IMR-90 (cell line): ENCODE data around the gene COL23A1. TPM values are rescaled to one million over a fixed set of nuclear protein-coding genes. Genes with fewer than 3 reads are reported as not detected.

ENCODE experiments used
- ATAC-seq: fragments of 200-7000 bp; cut with Tn5 transposase; 2 replicates; pipeline ENCODE4 v1.9.1; 2020; ENCODE audit warnings: low read depth, mild to moderate bottlenecking, moderate library complexity
- BruUV-seq: library from RNA; stranded (reverse); fragments of 400-500 nt; replicated peaks from 2 replicates; lab custom pipeline; 2021; lab: Mats Ljungman, UMichigan
- CTCF ChIA-PET: fragments of 300-600 bp; formaldehyde crosslinking; extraction: SDS; loops from one replicate; lab custom pipeline; 2021; ENCODE audit warnings: antibody characterized with exemption; lab: Yijun Ruan, JAX
- POLR2A ChIA-PET: fragments of 300-600 bp; sonication (Branson Sonifier 250); formaldehyde crosslinking; loops from one replicate; lab custom pipeline; 2022; ENCODE audit warnings: antibody characterized with exemption; ENCODE audit not compliant: unreplicated experiment; lab: Charles Lee
- DNase-seq: peaks from one replicate; pipeline ENCODE4 v3.0.0; 2013
- H2AFZ ChIP-seq: replicated peaks from 2 replicates; pipeline ENCODE3; 2013; ENCODE audit warnings: low read length, mild to moderate bottlenecking; ENCODE audit not compliant: poor library complexity
- H2AK5ac ChIP-seq: 2 replicates; pipeline ENCODE4 v1.6.1; 2013; ENCODE audit warnings: low read depth, low read length, inconsistent platforms
- H2AK9ac ChIP-seq: replicated peaks from 2 replicates; pipeline ENCODE3; 2013; ENCODE audit warnings: mild to moderate bottlenecking, low read depth, low read length, moderate library complexity; ENCODE audit not compliant: poor library complexity
- H2BK120ac ChIP-seq: 2 replicates; pipeline ENCODE4 v1.6.1; 2013; ENCODE audit warnings: low read depth, low read length, inconsistent platforms
- H2BK15ac ChIP-seq: 3 replicates; pipeline ENCODE4 v1.6.1; 2013; ENCODE audit warnings: low read depth, low read length, inconsistent platforms
- H2BK20ac ChIP-seq: 2 replicates; pipeline ENCODE4 v1.6.1; 2013; ENCODE audit warnings: low read depth, mild to moderate bottlenecking, inconsistent platforms, low read length, moderate library complexity
- H2BK5ac ChIP-seq: 2 replicates; pipeline ENCODE4 v1.6.1; 2013; ENCODE audit warnings: mild to moderate bottlenecking, low read depth, low read length, inconsistent platforms; ENCODE audit not compliant: poor library complexity, severe bottlenecking
- H3K14ac ChIP-seq: replicated peaks from 2 replicates; pipeline ENCODE4 v1.6.1; 2013; ENCODE audit warnings: low read depth, low read length, inconsistent platforms
- H3K18ac ChIP-seq: 2 replicates; pipeline ENCODE4 v1.6.1; 2013; ENCODE audit warnings: low read depth, low read length, control low read depth
- H3K23ac ChIP-seq: 2 replicates; pipeline ENCODE4 v1.6.1; 2013; ENCODE audit warnings: low read depth, low read length, inconsistent platforms
- H3K27ac ChIP-seq: 2 replicates; pipeline ENCODE4 v1.5.1; 2013; ENCODE audit warnings: mild to moderate bottlenecking, control low read depth, low read length; ENCODE audit not compliant: insufficient read depth
- H3K27me3 ChIP-seq: 2 replicates; pipeline ENCODE4 v1.6.1; 2013; ENCODE audit warnings: low read length; ENCODE audit not compliant: control insufficient read depth, insufficient read depth
- H3K36me3 ChIP-seq: 2 replicates; pipeline ENCODE4 v1.6.1; 2013; ENCODE audit warnings: low read length, mixed read lengths; ENCODE audit not compliant: control insufficient read depth, insufficient read depth
- H3K4ac ChIP-seq: 2 replicates; pipeline ENCODE4 v1.6.1; 2013; ENCODE audit warnings: low read depth, low read length, inconsistent platforms
- H3K4me1 ChIP-seq: 2 replicates; pipeline ENCODE4 v1.6.1; 2013; ENCODE audit warnings: low read length, mixed read lengths; ENCODE audit not compliant: control insufficient read depth, insufficient read depth
- H3K4me2 ChIP-seq: 2 replicates; pipeline ENCODE4 v1.6.1; 2013; ENCODE audit warnings: low read depth, mild to moderate bottlenecking, control low read depth, low read length, moderate library complexity
- H3K4me3 ChIP-seq: 2 replicates; pipeline ENCODE4 v1.5.1; 2013; ENCODE audit warnings: low read depth, mild to moderate bottlenecking, control low read depth, low read length, moderate library complexity; ENCODE audit not compliant: insufficient read depth
- H3K56ac ChIP-seq: 2 replicates; pipeline ENCODE4 v1.6.1; 2013; ENCODE audit warnings: low read length, inconsistent platforms; ENCODE audit not compliant: insufficient read depth; ENCODE audit errors: extremely low read depth
- H3K79me1 ChIP-seq, 2 experiments: 2 replicates each; pipeline ENCODE4 v1.6.1; 2013; ENCODE audit warnings: low read length in 2 of 2, inconsistent platforms in 1 of 2, low read depth in 1 of 2
- H3K9ac ChIP-seq: 2 replicates; pipeline ENCODE4 v1.6.1; 2013; ENCODE audit warnings: low read depth, low read length, control low read depth
- H3K9me1 ChIP-seq: 2 replicates; pipeline ENCODE4 v1.6.1; 2013; ENCODE audit warnings: low read length, inconsistent platforms; ENCODE audit not compliant: insufficient read depth
- H3K9me3 ChIP-seq: 2 replicates; pipeline ENCODE4 v1.6.1; 2013; ENCODE audit warnings: low read length; ENCODE audit not compliant: control insufficient read depth, insufficient read depth
- H4K20me1 ChIP-seq: 2 replicates; pipeline ENCODE4 v1.6.1; 2013; ENCODE audit warnings: low read length, inconsistent platforms; ENCODE audit not compliant: insufficient read depth
- H4K5ac ChIP-seq: 2 replicates; pipeline ENCODE4 v1.6.1; 2013; ENCODE audit warnings: mild to moderate bottlenecking, low read depth, low read length, control low read depth
- H4K8ac ChIP-seq, 2 experiments: 2 replicates each; pipeline ENCODE4 v1.6.1; 2013; ENCODE audit warnings: low read depth in 2 of 2, low read length in 2 of 2, control low read depth in 1 of 2, inconsistent platforms in 1 of 2
- H4K91ac ChIP-seq: 2 replicates; pipeline ENCODE4 v1.6.1; 2013; ENCODE audit warnings: low read depth, low read length, inconsistent platforms; ENCODE audit not compliant: insufficient read depth
- NFE2L2 ChIP-seq: fragments of 150-350 bp; IDR thresholded peaks from 2 replicates; pipeline ENCODE4 v1.6.1; 2016; ENCODE audit warnings: low read depth, mild to moderate bottlenecking, low read length
- RAD21 ChIP-seq: IDR thresholded peaks from 2 replicates; pipeline ENCODE4 v1.6.1; 2012; ENCODE audit warnings: low read length, improper control_type of control experiment
- WGBS, 2 experiments: methylation state at CpG; one replicate each; pipeline versions ENCODE4 v1.1.5 to v1.1.7; 2013; ENCODE audit warnings: missing lambda C conversion rate in 2 of 2; ENCODE audit not compliant: insufficient read length in 1 of 2; ENCODE audit errors: extremely low coverage in 2 of 2; 5-methylcytosine and 5-hydroxymethylcytosine counted together
- dilution Hi-C: fragments of 300-500 bp; cut with HindIII; formaldehyde crosslinking; loops from one replicate; pipeline ENCODE4 v1.14.3; 2018; ENCODE audit warnings: low sequenced_read_pairs; ENCODE audit not compliant: unreplicated experiment
- in situ Hi-C: fragments of 300-500 bp; cut with MboI; formaldehyde crosslinking; loops from 3 replicates; pipeline ENCODE4 v1.14.3; 2019; ENCODE audit warnings: low sequenced_read_pairs, inconsistent platforms, mixed read lengths
- intact Hi-C: fragments of 100-400 bp; cut with micrococcal nuclease; formaldehyde crosslinking; loops from 2 replicates; pipeline ENCODE4 v1.10.0; 2022
- polyA plus RNA-seq, 3 experiments: library from polyadenylated mRNA; depleted of rRNA; stranded (reverse); fragments of >200 nt; gene quantifications; 2 replicates each; pipeline ENCODE4 v1.2.3, GENCODE V29; 2012; ENCODE audit warnings: low replicate concordance in 1 of 3
- total RNA-seq: library from RNA; depleted of rRNA; stranded (reverse); fragments of >200 nt; gene quantifications from 2 replicates; pipeline ENCODE4 v1.2.3, GENCODE V29; 2012

COL23A1 gene
- total and polyA plus RNA-seq, 2 of the 4 experiments (the other 2 are of a cell fraction): not detected

DNA sequence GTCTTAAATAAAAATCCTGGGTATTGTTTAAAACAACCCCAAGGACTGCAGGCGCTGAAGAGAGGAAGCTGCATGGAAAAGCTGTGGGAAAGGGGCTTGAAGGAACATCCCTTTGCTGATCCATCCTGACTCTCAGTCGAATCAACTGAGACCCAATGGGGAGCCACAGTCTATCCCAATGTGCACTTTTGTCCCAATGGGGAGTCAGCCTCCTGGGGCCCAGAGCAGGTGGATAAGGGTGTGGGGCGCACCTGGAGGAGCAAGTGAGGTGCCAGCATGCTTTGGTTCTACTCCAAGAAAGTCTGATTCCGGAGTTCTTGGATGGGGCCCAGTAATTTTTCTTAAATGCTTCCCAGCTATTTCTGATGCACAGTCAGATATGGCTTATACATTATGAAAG, 118.1 kb downstream of the COL23A1 start:
- H3K14ac ChIP-seq: no peak overlapping the region
- no TSS peak for BruUV-seq
- H3K9ac ChIP-seq: no peak overlapping the region
- no peak overlapping the region for H2BK15ac ChIP-seq
- in situ Hi-C loops (no loop called here), intact Hi-C loops (no loop called here), dilution Hi-C loops (no loop called here)
- DNase-seq: no peak
- H3K27me3 ChIP-seq: no peaks in the 10 kb centered on the region
- no peak for ATAC-seq
- H2BK120ac ChIP-seq: no peak overlapping the region
- H2BK20ac ChIP-seq: no peak overlapping the region
- POLR2A ChIA-PET: no interaction called here
- H2AK5ac ChIP-seq: no peak overlapping the region
- no peak overlapping the region for H3K4me2 ChIP-seq
- no peak overlapping the region for H2AK9ac ChIP-seq
- H3K9me3 ChIP-seq: no peaks in the 10 kb centered on the region; the same call in 1 of the 2 replicates
- H4K91ac ChIP-seq: no peak overlapping the region
- no peak overlapping the region for H3K4ac ChIP-seq
- TF ChIP-seq RAD21 (no peak), NFE2L2 (no peak)
- no peak overlapping the region for H3K56ac ChIP-seq
- no peak overlapping the region for H2AFZ ChIP-seq
- no peak overlapping the region for H3K18ac ChIP-seq
- 60% methylated on average over 1 of the region's 4 CpGs; no CpG with 5 or more reads in 1 of the 2 experiments for WGBS, 2 experiments
- H4K5ac ChIP-seq: no peak overlapping the region
- no peak overlapping the region for H4K8ac ChIP-seq
- H3K36me3 ChIP-seq: no peaks in the 10 kb centered on the region
- H3K4me1 ChIP-seq: peaks cover 3% of the 10 kb centered on the region; the same call in 1 of the 2 replicates
- no peak overlapping the region for H3K23ac ChIP-seq
- no peaks in the 10 kb centered on the region for H3K79me1 ChIP-seq
- H2BK5ac ChIP-seq: no peak overlapping the region
- H4K20me1 ChIP-seq: no peaks in the 10 kb centered on the region
- H3K27ac ChIP-seq: no peak overlapping the region
- CTCF ChIA-PET: no interaction called here
- H3K4me3 ChIP-seq: no peak overlapping the region
- H3K9me1 ChIP-seq: 0 out of 2 replicates have a peak, but pooled peaks cover 3% of the 10 kb centered on the region
